SK-N-SH treated with all-trans-retinoic acid at 6 μM for 48 hours (cell line): Measurements from ENCODE around the gene CLCN4.
A peak's percentile ranks its signal among the peaks of the same experiment; 100 is the strongest.

Experiments used
- ATAC-seq: fragments of 200-7000 bp; cut with Tn5 transposase; 3 replicates; pipeline ENCODE4 v1.9.1; 2020; ENCODE audit warnings: mild to moderate bottlenecking, moderate library complexity
- ARNTL ChIP-seq: fragments of 450-650 bp; formaldehyde crosslinking; IDR thresholded peaks from 2 replicates; pipeline ENCODE4 v1.5.0; 2020; ENCODE audit warnings: low read depth, mild to moderate bottlenecking, moderate library complexity, borderline replicate concordance
- CREB5 ChIP-seq: fragments of 250-450 bp; sonication (Bioruptor Pico); IDR thresholded peaks from 2 replicates; pipeline ENCODE4 v1.5.1; 2020; ENCODE audit warnings: low read depth, mild to moderate bottlenecking, moderate library complexity
- CSDC2 ChIP-seq: fragments of 250-450 bp; sonication (Bioruptor Pico); IDR thresholded peaks from 2 replicates; pipeline ENCODE4 v1.5.0; 2020; ENCODE audit warnings: mild to moderate bottlenecking, moderate library complexity
- ESRRG ChIP-seq: fragments of 250-450 bp; sonication (Bioruptor Pico); IDR thresholded peaks from 2 replicates; pipeline ENCODE4 v1.6.1; 2021; ENCODE audit warnings: mild to moderate bottlenecking
- PATZ1 ChIP-seq: fragments of 250-450 bp; sonication (Bioruptor Pico); IDR thresholded peaks from 2 replicates; pipeline ENCODE4 v1.8.0; 2020; ENCODE audit warnings: mild to moderate bottlenecking, moderate library complexity, borderline replicate concordance
- PPARA ChIP-seq: fragments of 250-450 bp; sonication (Bioruptor Pico); IDR thresholded peaks from 2 replicates; pipeline ENCODE4 v1.5.0; 2020; ENCODE audit warnings: mild to moderate bottlenecking, borderline replicate concordance
- SNAI2 ChIP-seq: fragments of 250-450 bp; sonication (Bioruptor Pico); IDR thresholded peaks from 2 replicates; pipeline ENCODE4 v1.5.0; 2020; ENCODE audit warnings: mild to moderate bottlenecking, moderate library complexity
- TCF4 ChIP-seq: fragments of 250-450 bp; sonication (Bioruptor Pico); IDR thresholded peaks from 2 replicates; pipeline ENCODE4 v1.8.0; 2021; ENCODE audit warnings: mild to moderate bottlenecking, moderate library complexity, borderline replicate concordance
- TOX ChIP-seq: fragments of 250-450 bp; sonication (Bioruptor Pico); IDR thresholded peaks from 2 replicates; pipeline ENCODE4 v1.8.0; 2021; ENCODE audit warnings: mild to moderate bottlenecking, moderate library complexity, borderline replicate concordance
- ZC3H10 ChIP-seq: fragments of 250-450 bp; sonication (Bioruptor Pico); IDR thresholded peaks from 2 replicates; pipeline ENCODE4 v1.5.1; 2021; ENCODE audit warnings: mild to moderate bottlenecking, moderate library complexity
- ZFP3 ChIP-seq: fragments of 250-450 bp; sonication (Bioruptor Pico); IDR thresholded peaks from 2 replicates; pipeline ENCODE4 v1.5.0; 2020; ENCODE audit warnings: mild to moderate bottlenecking, moderate library complexity
- ZFP30 ChIP-seq: fragments of 450-650 bp; formaldehyde crosslinking; IDR thresholded peaks from 2 replicates; pipeline ENCODE4 v1.5.0; 2022; ENCODE audit warnings: mild to moderate bottlenecking, moderate library complexity
- ZNF70 ChIP-seq: fragments of 450-650 bp; formaldehyde crosslinking; IDR thresholded peaks from 2 replicates; pipeline ENCODE4 v1.5.0; 2020; ENCODE audit warnings: mild to moderate bottlenecking, moderate library complexity
- ZNF8 ChIP-seq: fragments of 450-650 bp; formaldehyde crosslinking; IDR thresholded peaks from 2 replicates; pipeline ENCODE4 v1.5.0; 2020; ENCODE audit warnings: mild to moderate bottlenecking, moderate library complexity
- TF ChIP-seq, protein P1 (sequence below): fragments of 250-450 bp; sonication (Bioruptor Pico); IDR thresholded peaks from 2 replicates; pipeline ENCODE4 v1.5.1; 2021; ENCODE audit warnings: mild to moderate bottlenecking, moderate library complexity

Gene CLCN4

GRCh38 chrX:10186355-10186754 is 29.6 kb downstream of the CLCN4 start:
- no peak for ATAC-seq
- TF ChIP-seq TCF4 (CRISPR knock-in tag): no peak
- TF ChIP-seq ZNF8 (CRISPR knock-in tag): no peak
- no peak for TF ChIP-seq ESRRG (CRISPR knock-in tag)
- TF ChIP-seq SNAI2: no peak
- TF ChIP-seq, protein P1, sequence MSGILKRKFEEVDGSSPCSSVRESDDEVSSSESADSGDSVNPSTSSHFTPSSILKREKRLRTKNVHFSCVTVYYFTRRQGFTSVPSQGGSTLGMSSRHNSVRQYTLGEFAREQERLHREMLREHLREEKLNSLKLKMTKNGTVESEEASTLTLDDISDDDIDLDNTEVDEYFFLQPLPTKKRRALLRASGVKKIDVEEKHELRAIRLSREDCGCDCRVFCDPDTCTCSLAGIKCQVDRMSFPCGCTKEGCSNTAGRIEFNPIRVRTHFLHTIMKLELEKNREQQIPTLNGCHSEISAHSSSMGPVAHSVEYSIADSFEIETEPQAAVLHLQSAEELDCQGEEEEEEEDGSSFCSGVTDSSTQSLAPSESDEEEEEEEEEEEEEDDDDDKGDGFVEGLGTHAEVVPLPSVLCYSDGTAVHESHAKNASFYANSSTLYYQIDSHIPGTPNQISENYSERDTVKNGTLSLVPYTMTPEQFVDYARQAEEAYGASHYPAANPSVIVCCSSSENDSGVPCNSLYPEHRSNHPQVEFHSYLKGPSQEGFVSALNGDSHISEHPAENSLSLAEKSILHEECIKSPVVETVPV (CRISPR knock-in tag): no peak
- TF ChIP-seq ARNTL: no peak
- no peak for TF ChIP-seq TOX

DNA sequence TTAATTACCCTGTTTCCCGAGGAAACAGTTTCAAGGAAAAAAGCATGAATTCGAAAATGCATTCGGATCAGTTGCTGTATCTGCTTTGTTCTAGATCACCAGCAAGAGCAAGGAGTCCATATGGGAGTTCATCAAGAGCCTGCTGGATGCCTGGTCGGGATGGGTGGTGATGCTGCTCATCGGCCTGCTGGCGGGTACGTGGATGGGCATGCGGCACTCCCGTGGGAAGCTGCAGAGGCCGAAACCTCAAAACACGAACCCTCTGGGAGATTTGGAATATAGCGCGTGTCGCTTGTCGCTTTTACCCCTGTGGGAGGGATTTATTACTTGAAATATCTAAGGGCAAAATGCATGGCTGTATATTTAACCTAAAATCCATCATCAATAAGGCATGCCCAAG is 30.6 kb downstream of the CLCN4 start:
- TF ChIP-seq CSDC2 (CRISPR knock-in tag): no peak
- no peak for TF ChIP-seq PPARA
- TF ChIP-seq ARNTL: no peak
- no peak for TF ChIP-seq ZNF8 (CRISPR knock-in tag)
- TF ChIP-seq CREB5 (CRISPR knock-in tag): no peak
- no peak for TF ChIP-seq PATZ1 (CRISPR knock-in tag)
- no peak for TF ChIP-seq ZFP30 (CRISPR knock-in tag)
- TF ChIP-seq ZC3H10 (CRISPR knock-in tag): no peak
- no peak for ATAC-seq

GRCh38 chrX:10189317-10190268 is 32.8 kb downstream of the CLCN4 start:
- TF ChIP-seq SNAI2 (no peak), CREB5 (CRISPR knock-in tag) (no peak), PATZ1 (CRISPR knock-in tag) (no peak), ZFP3 (CRISPR knock-in tag) (no peak), ZNF70 (CRISPR knock-in tag) (no peak), PPARA (no peak)
- TF ChIP-seq, protein P1 (CRISPR knock-in tag): no peak
- ATAC-seq: peak; percentile 97

GRCh38 chrX:10190367-10190766 is 33.6 kb downstream of the CLCN4 start:
- ATAC-seq: peak; percentile 94
- TF ChIP-seq, protein P1 (CRISPR knock-in tag): no peak
